HG03354 (cell line): ENCODE results near the gene CRYGS.
"Not testable (repeated sequence)": the region's sequence is repeated elsewhere in the genome, so short reads cannot be mapped to it uniquely, and the experiment has no call there.

Experiments
- ATAC-seq: cut with Tn5 transposase; IDR thresholded peaks from one replicate; pipeline ENCODE4 v1.9.1; 2021; ENCODE audit warnings: mild to moderate bottlenecking; ENCODE audit not compliant: unreplicated experiment, poor library complexity, severe bottlenecking

The CRYGS gene

GRCh38 chr3:186520957-186521842 lies 23.0 kb downstream of the CRYGS start:
- peak; percentile 63 for ATAC-seq

- no peak for ATAC-seq
These were observed 23.7 kb downstream of the CRYGS start for GRCh38 chr3:186520431-186520830.

- peak; percentile 35 for ATAC-seq
These were observed 25.0 kb downstream of the CRYGS start for GRCh38 chr3:186519021-186519658.

GRCh38 chr3:186517218-186517617 lies 27.0 kb downstream of the CRYGS start:
- ATAC-seq: no peak

GRCh38 chr3:186516646-186517045 lies 27.5 kb downstream of the CRYGS start:
- no peak for ATAC-seq

GRCh38 chr3:186515125-186515524 lies 29.1 kb downstream of the CRYGS start:
- no peak for ATAC-seq

- no peak for ATAC-seq
These were observed 29.7 kb downstream of the CRYGS start for GRCh38 chr3:186514296-186515002.

- ATAC-seq: no peak
These were observed 30.8 kb downstream of the CRYGS start for GRCh38 chr3:186513386-186513785.

- ATAC-seq: no peak
These were observed 31.4 kb downstream of the CRYGS start for GRCh38 chr3:186512570-186513302.

GRCh38 chr3:186511702-186512101 lies 32.5 kb downstream of the CRYGS start:
- ATAC-seq: no peak

- ATAC-seq: peak; percentile 79
These were observed 32.9 kb downstream of the CRYGS start for GRCh38 chr3:186511245-186511644.

GRCh38 chr3:186510374-186511079 lies 33.7 kb downstream of the CRYGS start:
- peak; percentile 29 for ATAC-seq

- no peak for ATAC-seq
These were observed 34.8 kb downstream of the CRYGS start for GRCh38 chr3:186509423-186509822.

GRCh38 chr3:186506857-186507256 lies 37.3 kb downstream of the CRYGS start:
- ATAC-seq: no peak

GRCh38 chr3:186506191-186506739 lies 37.9 kb downstream of the CRYGS start:
- ATAC-seq: no peak

GRCh38 chr3:186502966-186503712 lies 41.0 kb downstream of the CRYGS start:
- no peak for ATAC-seq

GRCh38 chr3:186502138-186502948 lies 41.8 kb downstream of the CRYGS start:
- no peak for ATAC-seq

GRCh38 chr3:186499949-186500348 lies 44.2 kb downstream of the CRYGS start:
- not testable (repeated sequence) for ATAC-seq
